Gastrocnemius medialis (tissue), 4 donors: ENCODE data around the gene ACSS1. TPM values are rescaled to one million over a fixed set of nuclear protein-coding genes. Genes with fewer than 3 reads are reported as not detected.

ENCODE experiments used
- ATAC-seq, 2 donors: fragments of 150-250 bp; one replicate each; pipeline ENCODE4 v1.9.1; 2016
- DNase-seq, 2 donors: peaks; one replicate each; pipeline ENCODE4 v3.0.0-alpha.2; 2019
- H3K27ac ChIP-seq, 4 donors: fragments of 200-600 bp; sonication (generic); 1 replicate in 1 of 4; 2 replicates in 3 of 4; pipeline ENCODE4 v1.5.1; 2016 to 2018; ENCODE audit warnings: mild to moderate bottlenecking in 2 of 4, moderate library complexity in 1 of 4
- H3K27me3 ChIP-seq, 3 donors: fragments of 200-600 bp; sonication (generic) in 2 of 3; 1 replicate in 1 of 3; 2 replicates in 2 of 3; pipeline versions ENCODE4 v1.5.1 to v1.6.0; 2016 to 2019; ENCODE audit warnings: mild to moderate bottlenecking in 1 of 3, moderate library complexity in 1 of 3
- H3K36me3 ChIP-seq, 2 donors: fragments of 200-600 bp; sonication (generic) in 1 of 2; one replicate each; pipeline ENCODE4 v1.5.1; 2017 to 2018
- H3K4me1 ChIP-seq, 2 donors: fragments of 200-600 bp; sonication (generic) in 1 of 2; one replicate each; pipeline ENCODE4 v1.5.1; 2016 to 2017; ENCODE audit warnings: mild to moderate bottlenecking in 2 of 2
- H3K4me3 ChIP-seq, 4 donors: fragments of 200-600 bp; sonication (generic) in 3 of 4; 1 replicate in 1 of 4; 2 replicates in 3 of 4; pipeline ENCODE4 v1.5.1; 2016 to 2019; ENCODE audit warnings: mild to moderate bottlenecking in 2 of 4
- H3K9me3 ChIP-seq, 3 donors: fragments of 200-600 bp; sonication (generic) in 2 of 3; 1 replicate in 1 of 3; 2 replicates in 2 of 3; pipeline ENCODE4 v1.5.1; 2016 to 2019
- CTCF ChIP-seq, 5 experiments: fragments of 450-650 bp in 3 of 5; fragments of 200-600 bp in 2 of 5; sonication (generic) in 2 of 5; IDR thresholded peaks in 4 of 5; conservative IDR thresholded peaks in 1 of 5; 1 replicate in 4 of 5; 2 replicates in 1 of 5; pipeline ENCODE4 v1.5.1; 2016 to 2019; ENCODE audit warnings: antibody characterized with exemption in 5 of 5, mild to moderate bottlenecking in 3 of 5, moderate library complexity in 3 of 5
- POLR2A ChIP-seq, 2 donors: fragments of 450-650 bp; IDR thresholded peaks; one replicate each; pipeline ENCODE4 v1.6.1; 2017; ENCODE audit warnings: antibody characterized with exemption in 2 of 2, mild to moderate bottlenecking in 2 of 2, moderate library complexity in 2 of 2
- in situ Hi-C, 4 donors: fragments of 200-750 bp; cut with MboI; loops; one replicate each; pipeline versions ENCODE4 v1.15.0 to v1.8.0; 2017; ENCODE audit warnings: low sequenced_read_pairs in 4 of 4
- intact Hi-C: fragments of 100-400 bp; cut with DNase I; formaldehyde crosslinking; loops from one replicate; pipeline ENCODE4 v1.15.1; 2023; ENCODE audit warnings: low total_unique reads
- total RNA-seq, 4 donors: library from RNA; depleted of rRNA; stranded (reverse); fragments of >200 nt; gene quantifications; one replicate each; pipeline versions ENCODE4 v1.1.0 to v1.2.3, GENCODE V29; 2016

Gene ACSS1
- total RNA-seq, 4 donors from 2014 or later, result 11.4 to 84.6 (median 11.8) TPM

GRCh38 chr20:25083773-25084625 is 26.1 kb upstream of the ACSS1 start:
- intact Hi-C loops, result loop anchor here (5.0 kb wide), 1 partner anchor 308 kb away; the partner anchor contains the start of gene ABHD12

GRCh38 chr20:25083141-25083772 is 25.3 kb upstream of the ACSS1 start:
- Histone ChIP-seq H3K27me3 (peaks cover 74 to 84% (median 75%) of the 10 kb centered on the region in 3 donors), H3K27ac (no peak overlapping the region), H3K9me3 (no peaks in the 10 kb centered on the region), H3K4me1 (peaks cover 17 to 26% of the 10 kb centered on the region in 2 donors), H3K4me3 (peak overlapping the region in 1 of 4 donors; percentile 31), H3K36me3 (no peaks in the 10 kb centered on the region)
- ATAC-seq, result no peak
- no peak for DNase-seq
- intact Hi-C loops, result loop anchor here (5.0 kb wide), 1 partner anchor 309 kb away; the partner anchor contains the start of gene ABHD12
- in situ Hi-C loops, result loop anchor here in 1 of 4 donors (10.0 kb wide), 1 partner anchor 92 kb away; no protein-coding TSS in a partner anchor
- TF ChIP-seq POLR2A (IDR thresholded peaks at IDR 0.05) (no peak), CTCF (IDR thresholded peaks at IDR 0.05 in 4 of 5, conservative IDR thresholded peaks at IDR 0.05 in 1 of 5) (no peak)

More at GRCh38 chr20:25083773-25084625, 26.1 kb upstream of the ACSS1 start:
- peak overlapping the region in 2 of 4 donors; percentile 2 to 32 for H3K4me3 ChIP-seq
- no peaks in the 10 kb centered on the region for H3K36me3 ChIP-seq
- H3K9me3 ChIP-seq, result no peaks in the 10 kb centered on the region
- in situ Hi-C loops, result loop anchor here in 1 of 4 donors (10.0 kb wide), 1 partner anchor 91 kb away; no protein-coding TSS in a partner anchor
- TF ChIP-seq CTCF (IDR thresholded peaks at IDR 0.05 in 4 of 5, conservative IDR thresholded peaks at IDR 0.05 in 1 of 5) (peak in 1 of 5 experiments; percentile 52), POLR2A (IDR thresholded peaks at IDR 0.05) (no peak)
- ATAC-seq, result no peak
- H3K27ac ChIP-seq, result no peak overlapping the region
- H3K27me3 ChIP-seq, result peaks cover 78 to 84% (median 78%) of the 10 kb centered on the region in 3 donors
- peaks cover 17 to 26% of the 10 kb centered on the region in 2 donors for H3K4me1 ChIP-seq
- no peak for DNase-seq

- no peak for ATAC-seq
These were observed 24.5 kb upstream of the ACSS1 start for GRCh38 chr20:25082498-25082873.

More at GRCh38 chr20:25082498-25082873, 24.5 kb upstream of the ACSS1 start:
- Histone ChIP-seq H3K27me3 (peaks cover 68 to 78% (median 75%) of the 10 kb centered on the region in 3 donors), H3K36me3 (no peaks in the 10 kb centered on the region), H3K4me1 (peaks cover 23 to 32% of the 10 kb centered on the region in 2 donors), H3K4me3 (no peak overlapping the region), H3K27ac (no peak overlapping the region), H3K9me3 (no peaks in the 10 kb centered on the region)
- DNase-seq, result no peak
- no peak for TF ChIP-seq POLR2A (IDR thresholded peaks at IDR 0.05)
- TF ChIP-seq CTCF (IDR thresholded peaks at IDR 0.05 in 4 of 5, conservative IDR thresholded peaks at IDR 0.05 in 1 of 5), result no peak
- intact Hi-C loops, result loop anchor here (5.0 kb wide), 1 partner anchor 310 kb away; the partner anchor contains the start of gene ABHD12
- in situ Hi-C loops, result loop anchor here in 1 of 4 donors (10.0 kb wide), 1 partner anchor 92 kb away; no protein-coding TSS in a partner anchor
